Cardiac muscle cell (in vitro differentiated cells and primary cell): Measurements from ENCODE around the gene PCDH9. TPM values are rescaled to one million over a fixed set of nuclear protein-coding genes. Genes with fewer than 3 reads are reported as not detected.
A peak's percentile ranks its signal among the peaks of the same experiment; 100 is the strongest.

ENCODE experiments used
- DNase-seq, 2 donors: peaks; one replicate each; pipeline versions ENCODE4 v3.0.0 to v3.0.0-alpha.2; 2010 to 2017; ENCODE audit warnings: low read depth in 1 of 2, low spot score in 1 of 2
- H3K27ac ChIP-seq: fragments of 200-600 bp; sonication (generic); 2 replicates; pipeline ENCODE4 v1.5.1; 2016
- H3K27me3 ChIP-seq: fragments of 200-600 bp; sonication (generic); 2 replicates; pipeline ENCODE4 v1.6.0; 2016; ENCODE audit warnings: control low read depth
- H3K36me3 ChIP-seq: fragments of 200-600 bp; sonication (generic); 2 replicates; pipeline ENCODE4 v1.5.1; 2016; ENCODE audit warnings: control low read depth
- H3K4me1 ChIP-seq: fragments of 200-600 bp; sonication (generic); 2 replicates; pipeline ENCODE4 v1.8.1; 2017; ENCODE audit warnings: low read depth, mild to moderate bottlenecking, mixed run types
- H3K4me3 ChIP-seq: fragments of 200-600 bp; sonication (generic); 2 replicates; pipeline ENCODE4 v1.5.1; 2016; ENCODE audit warnings: mild to moderate bottlenecking
- H3K9me3 ChIP-seq: fragments of 200-600 bp; sonication (generic); 2 replicates; pipeline ENCODE4 v1.5.1; 2017; ENCODE audit warnings: low read depth, mild to moderate bottlenecking, control low read depth
- CTCF ChIP-seq: IDR thresholded peaks from 2 replicates; pipeline ENCODE4 v1.5.1; 2012; ENCODE audit warnings: low read depth, mild to moderate bottlenecking, low read length
- polyA plus RNA-seq: library from polyadenylated mRNA; unstranded; fragments of >200 nt; fragmentation: Nextera tagmentation; extraction: Ambion mirVana; gene quantifications from 2 replicates; pipeline ENCODE4 v1.2.1, GENCODE V29; 2016
- total RNA-seq: library from RNA; depleted of rRNA; stranded (reverse); fragments of >200 nt; gene quantifications from 2 replicates; pipeline ENCODE4 v1.2.3, GENCODE V29; 2016

The PCDH9 gene
- total and polyA plus RNA-seq, 2 experiments from 2014 or later, result 1.6 to 2.3 TPM

GRCh38 chr13:66952507-66952906 lies 277.6 kb downstream of the PCDH9 start:
- no peak for DNase-seq
- Histone ChIP-seq H3K36me3 (no peaks in the 10 kb centered on the region), H3K9me3 (no peaks in the 10 kb centered on the region), H3K27ac (no peak overlapping the region), H3K4me1 (no peaks in the 10 kb centered on the region), H3K27me3 (no peaks in the 10 kb centered on the region), H3K4me3 (no peak overlapping the region)
- TF ChIP-seq CTCF, result no peak

GRCh38 chr13:66951426-66951825 lies 278.7 kb downstream of the PCDH9 start:
- no peak overlapping the region for H3K27ac ChIP-seq
- TF ChIP-seq CTCF, result no peak
- H3K9me3 ChIP-seq, result no peaks in the 10 kb centered on the region
- H3K36me3 ChIP-seq, result no peaks in the 10 kb centered on the region
- no peaks in the 10 kb centered on the region for H3K4me1 ChIP-seq
- no peaks in the 10 kb centered on the region for H3K27me3 ChIP-seq
- DNase-seq, result no peak
- no peak overlapping the region for H3K4me3 ChIP-seq

- Histone ChIP-seq H3K27me3 (no peaks in the 10 kb centered on the region), H3K36me3 (no peaks in the 10 kb centered on the region), H3K9me3 (no peaks in the 10 kb centered on the region), H3K4me1 (no peaks in the 10 kb centered on the region), H3K27ac (no peak overlapping the region), H3K4me3 (no peak overlapping the region)
- no peak for TF ChIP-seq CTCF
- DNase-seq, result no peak
Measured at GRCh38 chr13:66950666-66951065, 279.5 kb downstream of the PCDH9 start.

GRCh38 chr13:66948910-66949309 lies 281.2 kb downstream of the PCDH9 start:
- TF ChIP-seq CTCF, result no peak
- H3K4me1 ChIP-seq, result no peaks in the 10 kb centered on the region
- H3K27me3 ChIP-seq, result no peaks in the 10 kb centered on the region
- no peak overlapping the region for H3K4me3 ChIP-seq
- H3K36me3 ChIP-seq, result no peaks in the 10 kb centered on the region
- no peak for DNase-seq
- H3K9me3 ChIP-seq, result no peaks in the 10 kb centered on the region
- no peak overlapping the region for H3K27ac ChIP-seq

- H3K9me3 ChIP-seq, result no peaks in the 10 kb centered on the region
- H3K4me1 ChIP-seq, result no peaks in the 10 kb centered on the region
- H3K27me3 ChIP-seq, result no peaks in the 10 kb centered on the region
- DNase-seq, result no peak
- TF ChIP-seq CTCF, result no peak
- H3K36me3 ChIP-seq, result no peaks in the 10 kb centered on the region
- no peak overlapping the region for H3K27ac ChIP-seq
- H3K4me3 ChIP-seq, result no peak overlapping the region
Measured at GRCh38 chr13:66943530-66943929, 286.6 kb downstream of the PCDH9 start.

- Histone ChIP-seq H3K36me3 (no peaks in the 10 kb centered on the region), H3K4me3 (no peak overlapping the region), H3K27me3 (no peaks in the 10 kb centered on the region), H3K9me3 (no peaks in the 10 kb centered on the region), H3K4me1 (no peaks in the 10 kb centered on the region), H3K27ac (no peak overlapping the region)
- DNase-seq, result peak in 1 of 2 donors; percentile 6
- TF ChIP-seq CTCF, result no peak
Measured at GRCh38 chr13:66940113-66940512, 290.0 kb downstream of the PCDH9 start.
